H1 (cell line): ENCODE measurements around the gene DNAH10. TPM values are rescaled to one million over a fixed set of nuclear protein-coding genes. Genes with fewer than 3 reads are reported as not detected.

Source experiments
- CTCF ChIA-PET: fragments of 300-600 bp; sonication (Branson Sonifier 250); formaldehyde crosslinking; loops from one replicate; lab custom pipeline; 2021; ENCODE audit not compliant: partially characterized antibody; lab: Charles Lee
- POLR2A ChIA-PET: fragments of 300-600 bp; sonication (Branson Sonifier 250); formaldehyde crosslinking; loops from one replicate; lab custom pipeline; 2021; ENCODE audit warnings: inconsistent platforms; ENCODE audit not compliant: partially characterized antibody; lab: Charles Lee
- DNase-seq, 2 experiments: peaks; one replicate each; pipeline versions ENCODE4 v3.0.0 to v3.0.0-alpha.2; 2010 to 2022; ENCODE audit warnings: low spot score in 2 of 2, low read depth in 1 of 2, mixed read lengths in 1 of 2
- FAIRE-seq: peaks from 2 replicates; lab custom pipeline; 2011; peaks lifted over from hg19 to GRCh38; lab: Jason Lieb, UNC
- H2AFZ ChIP-seq: 2 replicates; pipeline ENCODE4 v1.8.1; 2012; ENCODE audit warnings: low read length, inconsistent platforms
- H2AK5ac ChIP-seq: 2 replicates; pipeline ENCODE4 v1.6.1; 2013; ENCODE audit warnings: low read depth, low read length
- H2BK120ac ChIP-seq: replicated peaks from 2 replicates; pipeline ENCODE3; 2013; ENCODE audit warnings: low read depth, low read length, inconsistent platforms
- H2BK12ac ChIP-seq: 2 replicates; pipeline ENCODE4 v1.6.1; 2013; ENCODE audit warnings: low read depth, low read length
- H2BK15ac ChIP-seq: 2 replicates; pipeline ENCODE4 v1.6.1; 2013; ENCODE audit warnings: low read length
- H2BK20ac ChIP-seq: 2 replicates; pipeline ENCODE4 v1.6.1; 2013; ENCODE audit warnings: low read length
- H2BK5ac ChIP-seq: 2 replicates; pipeline ENCODE4 v1.6.1; 2013; ENCODE audit warnings: low read depth, low read length
- H3K14ac ChIP-seq: 2 replicates; pipeline ENCODE4 v1.6.1; 2013; ENCODE audit warnings: inconsistent platforms; ENCODE audit not compliant: insufficient read length
- H3K18ac ChIP-seq: 2 replicates; pipeline ENCODE4 v1.6.1; 2013; ENCODE audit warnings: low read length; ENCODE audit errors: extremely low read depth
- H3K23ac ChIP-seq: 2 replicates; pipeline ENCODE4 v1.6.1; 2013; ENCODE audit warnings: inconsistent platforms; ENCODE audit not compliant: insufficient read length
- H3K23me2 ChIP-seq: 2 replicates; pipeline ENCODE4 v1.6.1; 2013; ENCODE audit warnings: low read depth, low read length
- H3K27ac ChIP-seq: 2 replicates; pipeline ENCODE4 v1.6.1; 2011; ENCODE audit warnings: low read depth, low read length, inconsistent platforms
- H3K27me3 ChIP-seq, 4 experiments: replicated peaks in 1 of 4; 1 replicate in 1 of 4; 2 replicates in 3 of 4; pipeline versions ENCODE4 v1.6.1 to v1.8.1; 2011 to 2013; ENCODE audit warnings: low read length in 3 of 4, mild to moderate bottlenecking in 3 of 4, inconsistent platforms in 2 of 4, mixed read lengths in 2 of 4, moderate library complexity in 1 of 4; ENCODE audit not compliant: control insufficient read depth in 3 of 4, insufficient read depth in 3 of 4; ENCODE audit errors: extremely low read depth in 1 of 4
- H3K36me3 ChIP-seq, 4 experiments: 2 replicates each; pipeline versions ENCODE4 v1.6.1 to v1.8.1; 2011 to 2013; ENCODE audit warnings: mild to moderate bottlenecking in 4 of 4, low read length in 3 of 4, moderate library complexity in 2 of 4, control low read depth in 1 of 4, inconsistent platforms in 1 of 4; ENCODE audit not compliant: insufficient read depth in 4 of 4, control insufficient read depth in 2 of 4
- H3K4ac ChIP-seq: replicated peaks from 2 replicates; pipeline ENCODE3; 2013; ENCODE audit warnings: low read length, low read depth, mixed read lengths, inconsistent platforms; ENCODE audit not compliant: insufficient read length
- H3K4me1 ChIP-seq, 4 experiments: replicated peaks in 1 of 4; 1 replicate in 1 of 4; 2 replicates in 3 of 4; pipeline versions ENCODE4 v1.6.1 to v1.8.1; 2011 to 2013; ENCODE audit warnings: low read length in 3 of 4, inconsistent platforms in 2 of 4, mixed read lengths in 1 of 4; ENCODE audit not compliant: insufficient read depth in 4 of 4, control insufficient read depth in 3 of 4
- H3K4me2 ChIP-seq, 2 experiments: 2 replicates each; pipeline versions ENCODE4 v1.6.1 to v1.8.1; 2011 to 2013; ENCODE audit warnings: low read depth in 2 of 2, low read length in 2 of 2, control low read depth in 1 of 2, inconsistent platforms in 1 of 2, mild to moderate bottlenecking in 1 of 2; ENCODE audit not compliant: insufficient read depth in 1 of 2
- H3K4me3 ChIP-seq, 4 experiments: fragments of 200-600, 300-600 bp in 1 of 4; sonication (generic), shearing (Covaris generic), sonication (Bioruptor Twin) in 1 of 4; 2 replicates each; pipeline versions ENCODE4 v1.5.1 to v1.8.1; 2011 to 2016; ENCODE audit warnings: low read length in 4 of 4, low read depth in 3 of 4, control low read depth in 2 of 4, inconsistent platforms in 2 of 4, mild to moderate bottlenecking in 2 of 4, mixed read lengths in 1 of 4, moderate library complexity in 1 of 4; ENCODE audit not compliant: insufficient read depth in 2 of 4; ENCODE audit errors: extremely low read depth in 1 of 4
- H3K56ac ChIP-seq: replicated peaks from 2 replicates; pipeline ENCODE3; 2013; ENCODE audit warnings: low read depth, mild to moderate bottlenecking, mixed read lengths, low read length, inconsistent platforms; ENCODE audit not compliant: insufficient read length
- H3K79me1 ChIP-seq: 2 replicates; pipeline ENCODE4 v1.6.1; 2013; ENCODE audit warnings: low read depth, low read length, control low read depth
- H3K79me2 ChIP-seq, 2 experiments: 2 replicates each; pipeline versions ENCODE4 v1.6.1 to v1.8.1; 2012 to 2013; ENCODE audit warnings: low read length in 2 of 2, mild to moderate bottlenecking in 2 of 2, inconsistent platforms in 1 of 2; ENCODE audit not compliant: insufficient read depth in 2 of 2, control insufficient read depth in 1 of 2
- H3K9ac ChIP-seq, 4 experiments: replicated peaks in 1 of 4; 1 replicate in 1 of 4; 2 replicates in 3 of 4; pipeline versions ENCODE4 v1.6.1 to v1.8.1; 2011 to 2013; ENCODE audit warnings: low read depth in 3 of 4, low read length in 3 of 4, control low read depth in 2 of 4, mild to moderate bottlenecking in 2 of 4, moderate library complexity in 2 of 4, inconsistent platforms in 1 of 4; ENCODE audit errors: extremely low read depth in 1 of 4
- H3K9me3 ChIP-seq, 2 experiments: 2 replicates each; pipeline versions ENCODE4 v1.6.1 to v1.8.1; 2012 to 2013; ENCODE audit warnings: mild to moderate bottlenecking in 2 of 2, moderate library complexity in 2 of 2, control low read depth in 1 of 2, inconsistent platforms in 1 of 2, low read depth in 1 of 2, low read length in 1 of 2, mixed read lengths in 1 of 2; ENCODE audit not compliant: insufficient read depth in 2 of 2
- H4K20me1 ChIP-seq, 2 experiments: replicated peaks in 1 of 2; 2 replicates each; pipeline versions ENCODE3 to v1.8.1; 2011 to 2013; ENCODE audit warnings: inconsistent platforms in 2 of 2, low read length in 2 of 2, mild to moderate bottlenecking in 1 of 2; ENCODE audit not compliant: insufficient read depth in 2 of 2, control insufficient read depth in 1 of 2
- H4K5ac ChIP-seq: 2 replicates; pipeline ENCODE4 v1.6.1; 2013; ENCODE audit warnings: low read length, low read depth, mixed read lengths, inconsistent platforms; ENCODE audit not compliant: insufficient read length
- H4K8ac ChIP-seq: 2 replicates; pipeline ENCODE4 v1.8.0; 2013; ENCODE audit warnings: mild to moderate bottlenecking, moderate library complexity, low read length, inconsistent platforms; ENCODE audit not compliant: insufficient read depth; ENCODE audit errors: extremely low read depth
- H4K91ac ChIP-seq: replicated peaks from 2 replicates; pipeline ENCODE3; 2013; ENCODE audit warnings: low read length, mixed read lengths, inconsistent platforms; ENCODE audit not compliant: insufficient read length
- BRCA1 ChIP-seq: IDR thresholded peaks from 2 replicates; pipeline ENCODE4 v1.6.1; 2012; ENCODE audit warnings: low read depth, low read length, improper control_type of control experiment
- CTBP2 ChIP-seq: IDR thresholded peaks from 2 replicates; pipeline ENCODE4 v1.7.0; 2011; ENCODE audit warnings: borderline replicate concordance, mild to moderate bottlenecking, moderate library complexity, mixed read lengths, low read length; ENCODE audit not compliant: insufficient read depth, insufficient read length
- EP300 ChIP-seq, 2 experiments: IDR thresholded peaks; 1 replicate in 1 of 2; 2 replicates in 1 of 2; pipeline ENCODE4 v1.6.1; 2011 to 2012; ENCODE audit warnings: low read depth in 2 of 2, low read length in 2 of 2, mild to moderate bottlenecking in 2 of 2, borderline replicate concordance in 1 of 2, inconsistent platforms in 1 of 2, moderate library complexity in 1 of 2
- EZH2 ChIP-seq: fragments of 200-600 bp; sonication (generic); IDR thresholded peaks from 2 replicates; pipeline ENCODE4 v1.7.1; 2012; ENCODE audit warnings: low read depth, mild to moderate bottlenecking, moderate library complexity, low read length, inconsistent platforms; ENCODE audit not compliant: severe bottlenecking
- GTF2F1 ChIP-seq: IDR thresholded peaks from 2 replicates; pipeline ENCODE4 v1.6.1; 2012; ENCODE audit warnings: low read depth, low read length, improper control_type of control experiment, borderline replicate concordance
- HDAC6 ChIP-seq: IDR thresholded peaks from one replicate; pipeline ENCODE4 v1.7.1; 2012; ENCODE audit warnings: low read depth, mild to moderate bottlenecking, inconsistent platforms, low read length, moderate library complexity
- RAD21 ChIP-seq, 2 experiments: IDR thresholded peaks in 1 of 2; conservative IDR thresholded peaks in 1 of 2; 2 replicates each; pipeline ENCODE4 v1.6.1; 2011; ENCODE audit warnings: low read depth in 2 of 2, low read length in 2 of 2, improper control_type of control experiment in 1 of 2, inconsistent platforms in 1 of 2, mild to moderate bottlenecking in 1 of 2, moderate library complexity in 1 of 2
- SP1 ChIP-seq: IDR thresholded peaks from 2 replicates; pipeline ENCODE4 v1.6.1; 2011; ENCODE audit warnings: low read depth, low read length
- WGBS, 2 experiments: shearing (Covaris generic) in 1 of 2; methylation state at CpG; one replicate each; pipeline versions ENCODE4 v1.1.6 to v1.1.7; 2013 to 2015; ENCODE audit warnings: low lambda C conversion rate in 2 of 2, mixed read lengths in 2 of 2, inconsistent platforms in 1 of 2, low coverage in 1 of 2, missing lambda C conversion rate in 1 of 2; ENCODE audit not compliant: insufficient replicate concordance in 2 of 2, insufficient coverage in 1 of 2, insufficient read length in 1 of 2; ENCODE audit errors: extremely low coverage in 1 of 2, missing lambda C conversion rate in 1 of 2; 5-methylcytosine and 5-hydroxymethylcytosine counted together
- polyA plus RNA-seq, 7 experiments: library from polyadenylated mRNA; depleted of rRNA in 3 of 7; stranded (reverse) in 5 of 7; unstranded in 2 of 7; fragments of >200 nt in 5 of 7; fragments of 200-250 nt in 2 of 7; gene quantifications; 1 replicate in 5 of 7; 2 replicates in 1 of 7; 4 replicates in 1 of 7; pipeline versions ENCODE4 v1.2.1 to v1.2.3, GENCODE V29; 2011 to 2013; ENCODE audit warnings: missing spikeins in 2 of 7, mixed read lengths in 2 of 7
- total RNA-seq: library from RNA; stranded (reverse); fragmentation: NEBNext Ultra II Directional; extraction: Animal tissue kit (Norgen Biotek cat#: 25700); gene quantifications from 2 replicates; pipeline ENCODE4 v1.2.1, GENCODE V29; 2021
- TF ChIP-seq, protein P1 (sequence below): IDR thresholded peaks from 2 replicates; pipeline ENCODE4 v1.6.1; 2012; ENCODE audit warnings: inconsistent platforms
- TF ChIP-seq, protein P2 (sequence below), 3 experiments: IDR thresholded peaks; 1 replicate in 2 of 3; 2 replicates in 1 of 3; pipeline versions ENCODE4 v1.5.1 to v1.6.1; 2011; ENCODE audit warnings: low read length in 3 of 3, mild to moderate bottlenecking in 3 of 3, inconsistent platforms in 2 of 3, low read depth in 1 of 3, moderate library complexity in 1 of 3; ENCODE audit not compliant: insufficient read depth in 1 of 3; ENCODE audit errors: control extremely low read depth in 1 of 3

The DNAH10 gene
- total and polyA plus RNA-seq, 2 of the 8 experiments (the other 6 are each of a cell fraction or from before 2014, with no cell fraction given) = 0.02 to 0.24 TPM

DNA sequence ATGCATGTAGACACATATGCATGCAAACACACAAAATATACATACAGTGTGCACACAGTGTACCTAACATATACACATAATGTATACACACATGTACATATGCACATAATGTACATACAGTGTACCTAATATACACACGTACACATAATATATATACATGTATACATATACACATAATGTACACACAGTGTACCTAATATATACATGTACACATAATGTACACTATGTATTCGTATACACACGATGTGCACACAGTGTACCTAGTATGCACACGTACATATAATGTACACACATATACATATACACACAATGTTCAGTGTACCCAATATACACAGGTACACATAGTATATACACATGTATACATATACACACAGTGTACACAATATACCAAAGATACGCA, 70.0 kb downstream of the DNAH10 start:
- Histone ChIP-seq H3K14ac (no peak overlapping the region), H2BK15ac (no peak overlapping the region), H3K23ac (no peak overlapping the region), H4K20me1 (no peaks in the 10 kb centered on the region), H3K27me3 (no peaks in the 10 kb centered on the region), H3K79me1 (no peaks in the 10 kb centered on the region), H3K56ac (no peak overlapping the region), H2BK20ac (no peak overlapping the region), H2BK120ac (no peak overlapping the region), H3K4ac (no peak overlapping the region), H3K4me2 (no peak overlapping the region), H3K23me2 (no peaks in the 10 kb centered on the region), H2AFZ (no peak overlapping the region), H3K4me1 (no peaks in the 10 kb centered on the region), H2BK12ac (no peak overlapping the region), H2BK5ac (no peak overlapping the region), H4K5ac (no peak overlapping the region), H3K9me3 (peaks cover 34 to 36% of the 10 kb centered on the region in 2 experiments), H2AK5ac (no peak overlapping the region), H3K9ac (no peak overlapping the region), H3K79me2 (no peaks in the 10 kb centered on the region), H4K91ac (no peak overlapping the region), H3K27ac (no peak overlapping the region), H3K36me3 (no peaks in the 10 kb centered on the region), H3K4me3 (no peak overlapping the region), H4K8ac (no peak overlapping the region), H3K18ac (no peak overlapping the region)
- CTCF ChIA-PET = no interaction called here
- WGBS, 2 experiments = 86% methylated on average over 5 of the region's 5 CpGs; no CpG with 5 or more reads in 1 of the 2 experiments
- DNase-seq (no peak), FAIRE-seq (no peak)
- POLR2A ChIA-PET = no interaction called here
- no peak for TF ChIP-seq RAD21 (IDR thresholded peaks at IDR 0.05 in 1 of 2, conservative IDR thresholded peaks at IDR 0.05 in 1 of 2; ENCODE audit: low read depth in 2 of 2, low read length in 2 of 2)
- TF ChIP-seq BRCA1 = no peak
- no peak for TF ChIP-seq EZH2
- TF ChIP-seq, protein P1, sequence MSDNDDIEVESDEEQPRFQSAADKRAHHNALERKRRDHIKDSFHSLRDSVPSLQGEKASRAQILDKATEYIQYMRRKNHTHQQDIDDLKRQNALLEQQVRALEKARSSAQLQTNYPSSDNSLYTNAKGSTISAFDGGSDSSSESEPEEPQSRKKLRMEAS = no peak
- TF ChIP-seq, protein P2, sequence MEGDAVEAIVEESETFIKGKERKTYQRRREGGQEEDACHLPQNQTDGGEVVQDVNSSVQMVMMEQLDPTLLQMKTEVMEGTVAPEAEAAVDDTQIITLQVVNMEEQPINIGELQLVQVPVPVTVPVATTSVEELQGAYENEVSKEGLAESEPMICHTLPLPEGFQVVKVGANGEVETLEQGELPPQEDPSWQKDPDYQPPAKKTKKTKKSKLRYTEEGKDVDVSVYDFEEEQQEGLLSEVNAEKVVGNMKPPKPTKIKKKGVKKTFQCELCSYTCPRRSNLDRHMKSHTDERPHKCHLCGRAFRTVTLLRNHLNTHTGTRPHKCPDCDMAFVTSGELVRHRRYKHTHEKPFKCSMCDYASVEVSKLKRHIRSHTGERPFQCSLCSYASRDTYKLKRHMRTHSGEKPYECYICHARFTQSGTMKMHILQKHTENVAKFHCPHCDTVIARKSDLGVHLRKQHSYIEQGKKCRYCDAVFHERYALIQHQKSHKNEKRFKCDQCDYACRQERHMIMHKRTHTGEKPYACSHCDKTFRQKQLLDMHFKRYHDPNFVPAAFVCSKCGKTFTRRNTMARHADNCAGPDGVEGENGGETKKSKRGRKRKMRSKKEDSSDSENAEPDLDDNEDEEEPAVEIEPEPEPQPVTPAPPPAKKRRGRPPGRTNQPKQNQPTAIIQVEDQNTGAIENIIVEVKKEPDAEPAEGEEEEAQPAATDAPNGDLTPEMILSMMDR (IDR thresholded peaks at IDR 0.05; ENCODE audit: control extremely low read depth in 1 of 3, insufficient read depth in 1 of 3, low read depth in 1 of 3, low read length in 3 of 3) = no peak
- TF ChIP-seq SP1 = no peak
- no peak for TF ChIP-seq CTBP2
- TF ChIP-seq HDAC6 = no peak
- TF ChIP-seq GTF2F1 = no peak
- TF ChIP-seq EP300 (IDR thresholded peaks at IDR 0.05; ENCODE audit: borderline replicate concordance in 1 of 2, low read depth in 2 of 2, low read length in 2 of 2) = no peak
